Measurements from ENCODE around the gene PHF1.

Gene PHF1

GRCh38 chr6:33433001-33433543 is 22.3 kb downstream of the PHF1 start:
- DNase-seq (ENCODE audit: low read depth) = no peak

- DNase-seq (ENCODE audit: low read depth) = no peak
Measured at GRCh38 chr6:33433544-33434191, 22.9 kb downstream of the PHF1 start.

GRCh38 chr6:33434961-33435360 is 24.1 kb downstream of the PHF1 start:
- DNase-seq (ENCODE audit: low read depth) = no peak

- no peak for DNase-seq (ENCODE audit: low read depth)
Measured at GRCh38 chr6:33437666-33438065, 26.9 kb downstream of the PHF1 start.

- DNase-seq (ENCODE audit: low read depth) = no peak
Measured at GRCh38 chr6:33438978-33439594, 28.3 kb downstream of the PHF1 start.

- no peak for DNase-seq (ENCODE audit: low read depth)
Measured at GRCh38 chr6:33439956-33440648, 29.3 kb downstream of the PHF1 start.

GRCh38 chr6:33440649-33441309 is 30.0 kb downstream of the PHF1 start:
- no peak for DNase-seq (ENCODE audit: low read depth)

- DNase-seq (ENCODE audit: low read depth) = no peak
Measured at GRCh38 chr6:33441457-33441856, 30.6 kb downstream of the PHF1 start.

GRCh38 chr6:33442283-33442682 is 31.5 kb downstream of the PHF1 start:
- DNase-seq (ENCODE audit: low read depth) = no peak

GRCh38 chr6:33443025-33443424 is 32.2 kb downstream of the PHF1 start:
- no peak for DNase-seq (ENCODE audit: low read depth)

- no peak for DNase-seq (ENCODE audit: low read depth)
Measured at GRCh38 chr6:33443619-33444504, 33.0 kb downstream of the PHF1 start.

GRCh38 chr6:33445119-33445603 is 34.3 kb downstream of the PHF1 start:
- DNase-seq (ENCODE audit: low read depth) = no peak

- DNase-seq (ENCODE audit: low read depth) = no peak
Measured at GRCh38 chr6:33446356-33446755, 35.5 kb downstream of the PHF1 start.

GRCh38 chr6:33450434-33450833 is 39.6 kb downstream of the PHF1 start:
- DNase-seq (ENCODE audit: low read depth) = no peak

GRCh38 chr6:33451606-33452005 is 40.8 kb downstream of the PHF1 start:
- no peak for DNase-seq (ENCODE audit: low read depth)

- DNase-seq (ENCODE audit: low read depth) = no peak
Measured at GRCh38 chr6:33452496-33452895, 41.7 kb downstream of the PHF1 start.

- no peak for DNase-seq (ENCODE audit: low read depth)
Measured at GRCh38 chr6:33453393-33454008, 42.7 kb downstream of the PHF1 start.

- DNase-seq (ENCODE audit: low read depth) = peak; percentile 93
Measured at GRCh38 chr6:33454009-33454946, 43.5 kb downstream of the PHF1 start, which contains the start of gene ZBTB9. Gene ZBTB9 (plus strand): TSS chr6:33454576. CDS start chr6:33455101, 525 bp downstream.

GRCh38 chr6:33455051-33455450 is 44.2 kb downstream of the PHF1 start:
- DNase-seq (ENCODE audit: low read depth) = no peak

GRCh38 chr6:33456156-33456555 is 45.3 kb downstream of the PHF1 start:
- no peak for DNase-seq (ENCODE audit: low read depth)

All from activated T-cell treated with anti-CD3 and anti-CD28 coated beads for 24 hours (primary cell).